ENCODE measurements around the gene ITGB1BP1. TPM values are rescaled to one million over a fixed set of nuclear protein-coding genes. Genes with fewer than 3 reads are reported as not detected.

ITGB1BP1 gene
- total RNA-seq, 2 experiments from 2014 or later: 171 to 180 TPM

DNA sequence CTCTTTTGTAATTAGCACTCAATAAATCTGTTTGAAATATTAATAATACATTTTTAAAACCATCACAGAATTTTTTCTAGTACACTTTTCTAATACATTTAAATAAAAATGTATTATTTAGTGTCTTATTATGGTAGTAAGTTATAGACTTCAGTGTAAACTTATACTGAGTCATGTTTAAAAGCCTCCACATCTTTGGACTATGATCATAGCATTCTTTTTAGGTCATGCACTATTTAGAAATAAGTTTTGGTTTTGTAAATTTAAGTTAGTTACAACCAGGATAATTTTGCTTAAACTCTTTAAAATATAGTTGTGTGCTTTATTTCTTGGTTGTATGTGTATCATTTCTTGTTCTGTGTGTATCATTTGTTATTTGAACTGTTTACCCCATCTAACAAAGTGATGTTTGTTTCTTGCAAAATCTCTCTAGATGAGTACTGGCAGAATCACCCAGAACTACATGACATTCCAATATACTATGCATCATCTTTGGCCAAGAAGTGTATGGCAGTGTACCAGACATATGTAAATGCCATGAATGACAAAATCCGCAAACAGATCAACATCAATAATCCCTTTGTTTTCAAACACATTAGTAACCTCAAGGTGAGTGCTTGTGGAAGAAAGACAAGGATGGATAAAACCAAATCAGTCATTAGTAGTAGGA is 16.9 kb upstream of the ITGB1BP1 start:
- Mint-ChIP-seq H3K36me3 (peaks cover 20% of the 10 kb centered on the region), H3K27ac (no peak overlapping the region), H3K27me3 (no peaks in the 10 kb centered on the region), H3K4me1 (peaks cover 3% of the 10 kb centered on the region), H3K4me3 (no peak overlapping the region), H3K9me3 (no peaks in the 10 kb centered on the region)
- no peak for DNase-seq

DNA sequence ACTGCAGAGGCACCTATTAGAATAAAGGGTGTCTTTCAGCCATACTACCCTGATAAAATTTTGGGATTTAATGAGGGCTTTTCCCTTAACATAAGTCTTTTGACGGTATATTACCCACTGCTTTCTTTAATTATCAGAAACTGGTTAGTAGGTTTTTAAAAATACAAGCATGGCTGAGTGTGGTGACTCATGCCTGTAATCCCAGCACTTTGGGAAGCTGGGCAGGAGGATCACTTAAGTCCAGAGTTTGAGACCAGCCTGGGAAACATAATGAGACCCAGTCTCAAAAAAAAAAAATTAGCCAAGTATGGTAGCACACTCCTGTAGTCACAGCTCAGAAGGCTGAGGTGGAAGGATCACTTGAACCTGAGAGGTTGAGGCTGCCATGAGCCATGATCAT is 16.2 kb upstream of the ITGB1BP1 start:
- Mint-ChIP-seq H3K36me3 (peaks cover 21% of the 10 kb centered on the region), H3K4me3 (no peak overlapping the region)

DNA sequence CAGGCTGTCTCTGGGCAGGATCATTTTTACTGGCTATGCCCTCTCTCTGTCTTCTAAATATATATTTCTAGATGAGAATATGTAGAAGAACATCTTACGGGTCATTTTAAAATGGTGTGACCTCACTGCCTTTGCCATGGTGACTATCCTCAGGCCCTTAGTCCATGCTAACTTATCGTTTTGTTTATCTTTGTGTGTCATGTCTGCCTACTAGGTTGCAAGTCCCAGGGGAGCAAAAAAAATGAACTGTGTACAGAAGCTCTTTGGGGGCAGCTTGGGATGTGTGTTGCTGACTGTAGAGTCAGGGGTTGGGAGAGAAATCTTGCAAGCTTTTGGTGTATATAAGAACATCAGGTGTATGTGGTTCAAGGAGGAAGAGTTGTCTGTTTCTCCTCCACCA is 11.2 kb upstream of the ITGB1BP1 start:
- Mint-ChIP-seq H3K27me3 (no peaks in the 10 kb centered on the region), H3K9me3 (no peaks in the 10 kb centered on the region), H3K4me3 (no peak overlapping the region), H3K4me1 (peaks cover 12% of the 10 kb centered on the region), H3K36me3 (peaks cover 37% of the 10 kb centered on the region), H3K27ac (no peak overlapping the region)
- DNase-seq: no peak

More for the DNA sequence above, 16.2 kb upstream of the ITGB1BP1 start:
- DNase-seq: no peak
- H3K27me3 Mint-ChIP-seq: no peaks in the 10 kb centered on the region
- no peak overlapping the region for H3K27ac Mint-ChIP-seq
- H3K9me3 Mint-ChIP-seq: no peaks in the 10 kb centered on the region
- no peaks in the 10 kb centered on the region for H3K4me1 Mint-ChIP-seq

DNA sequence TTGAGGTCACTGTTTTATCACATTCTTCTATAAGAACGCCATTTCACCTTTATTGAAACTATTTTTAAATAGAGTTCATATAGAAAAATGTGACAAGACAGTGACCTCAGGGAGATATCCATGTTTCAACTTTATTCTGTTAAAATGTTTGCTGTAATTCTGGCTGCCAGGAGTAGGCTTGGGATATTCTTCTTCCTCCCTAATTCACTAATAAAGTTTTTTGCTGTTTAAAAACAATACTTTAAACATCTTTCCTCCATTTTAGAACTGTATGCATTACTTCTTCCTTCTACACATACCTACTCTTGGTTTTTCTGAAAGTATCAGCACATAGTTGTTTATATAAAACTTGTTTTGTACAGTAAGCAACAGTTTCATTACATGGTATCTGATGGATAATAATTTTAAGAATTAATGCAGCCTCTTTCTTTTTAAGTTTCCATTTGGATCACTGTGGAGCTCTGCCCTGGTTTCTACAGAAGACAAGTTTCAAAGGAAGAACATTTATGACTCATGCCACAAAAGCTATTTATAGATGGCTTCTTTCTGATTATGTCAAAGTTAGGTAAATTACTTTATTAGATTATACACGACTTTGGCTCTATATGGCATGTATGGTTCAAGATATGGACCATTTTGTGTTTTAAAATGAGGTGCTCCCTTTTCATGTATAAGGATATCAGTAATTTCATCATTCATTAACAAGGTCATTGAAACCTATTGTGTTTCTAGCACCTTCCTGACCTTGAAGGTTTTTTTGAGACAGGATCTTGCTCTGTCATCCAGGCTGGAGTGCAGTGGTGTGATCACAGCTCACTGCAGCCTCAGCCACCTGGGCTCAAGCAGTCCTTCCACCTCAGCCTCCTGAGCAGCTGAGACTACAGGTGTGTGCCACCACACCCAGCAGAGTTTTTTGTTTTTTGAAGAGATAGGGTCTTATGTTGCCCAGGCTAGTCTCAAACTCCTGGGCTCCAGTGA is 7.3 kb upstream of the ITGB1BP1 start:
- Mint-ChIP-seq H3K4me3 (no peak overlapping the region), H3K27me3 (no peaks in the 10 kb centered on the region), H3K9me3 (no peaks in the 10 kb centered on the region), H3K27ac (peak overlapping the region; percentile 76), H3K4me1 (peaks cover 15% of the 10 kb centered on the region), H3K36me3 (peaks cover 31% of the 10 kb centered on the region)
- DNase-seq: no peak

DNA sequence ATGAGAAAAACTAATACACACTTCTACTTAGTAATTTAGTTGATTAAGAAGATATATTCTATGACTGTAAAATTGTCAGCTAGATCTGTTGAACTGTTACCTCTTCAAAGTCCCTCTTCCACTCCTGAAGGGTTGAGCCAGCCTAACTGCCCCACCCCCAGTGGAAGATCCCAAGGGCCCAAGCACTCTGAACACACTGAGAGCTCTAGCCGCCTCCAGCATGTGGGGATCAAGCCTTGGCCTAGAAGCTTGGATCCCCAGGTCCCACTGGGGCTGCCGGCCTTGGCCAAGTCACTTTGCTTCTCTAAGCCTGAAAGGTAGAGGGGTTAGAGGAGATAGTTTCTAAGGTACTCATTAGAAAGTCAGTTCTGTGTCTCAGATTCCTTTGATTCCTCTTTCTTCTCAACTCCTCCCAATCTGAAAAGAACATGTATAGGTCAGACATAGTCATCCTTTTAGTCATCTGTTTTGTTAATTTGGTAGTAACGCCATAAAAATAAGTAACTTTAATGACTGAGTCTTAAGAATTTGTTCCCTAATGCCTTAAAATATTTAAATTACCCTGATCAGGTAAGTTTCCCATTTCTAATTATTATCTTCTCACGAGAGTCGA is 5.7 kb upstream of the ITGB1BP1 start:
- no peak for DNase-seq
- Mint-ChIP-seq H3K4me3 (no peak overlapping the region), H3K27ac (no peak overlapping the region), H3K27me3 (no peaks in the 10 kb centered on the region), H3K36me3 (peaks cover 28% of the 10 kb centered on the region), H3K4me1 (peaks cover 15% of the 10 kb centered on the region), H3K9me3 (no peaks in the 10 kb centered on the region)

DNA sequence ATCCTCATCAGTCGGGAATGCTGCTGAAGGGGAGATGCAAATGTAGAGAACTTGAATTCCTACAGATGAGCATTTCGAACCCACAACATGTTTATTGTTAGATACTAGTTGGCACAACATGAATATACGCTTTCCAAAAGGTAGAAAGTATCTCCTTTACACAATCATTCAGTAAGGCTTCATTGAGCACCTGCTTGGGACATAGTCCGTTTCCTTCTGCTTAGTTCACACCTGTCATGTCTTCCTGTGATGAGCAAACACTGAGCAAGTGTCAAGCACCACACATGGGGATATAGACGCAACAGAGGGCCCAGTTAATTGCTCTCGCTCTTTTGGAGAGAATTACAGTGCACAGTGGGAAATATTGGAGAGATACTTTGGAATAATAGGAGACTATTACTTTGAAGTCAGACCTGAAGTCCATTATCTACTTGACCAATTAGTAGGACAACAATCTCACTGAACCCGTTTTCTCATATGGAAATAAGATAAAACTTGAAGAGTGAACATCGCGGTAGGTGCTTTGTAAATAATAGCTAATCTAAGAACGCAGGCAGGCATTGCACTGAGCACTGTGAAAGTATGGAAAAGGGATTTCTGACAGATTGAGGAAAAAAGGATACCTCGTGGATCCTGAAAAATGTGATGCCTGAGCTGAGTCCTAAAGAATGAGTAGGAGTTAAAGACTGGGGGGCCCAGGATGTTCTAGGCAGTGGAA is 1.3 kb upstream of the ITGB1BP1 start:
- Mint-ChIP-seq H3K9me3 (no peaks in the 10 kb centered on the region), H3K27me3 (no peaks in the 10 kb centered on the region), H3K4me1 (peaks cover 24% of the 10 kb centered on the region), H3K4me3 (no peak overlapping the region), H3K27ac (no peak overlapping the region), H3K36me3 (peaks cover 26% of the 10 kb centered on the region)
- no peak for DNase-seq

DNA sequence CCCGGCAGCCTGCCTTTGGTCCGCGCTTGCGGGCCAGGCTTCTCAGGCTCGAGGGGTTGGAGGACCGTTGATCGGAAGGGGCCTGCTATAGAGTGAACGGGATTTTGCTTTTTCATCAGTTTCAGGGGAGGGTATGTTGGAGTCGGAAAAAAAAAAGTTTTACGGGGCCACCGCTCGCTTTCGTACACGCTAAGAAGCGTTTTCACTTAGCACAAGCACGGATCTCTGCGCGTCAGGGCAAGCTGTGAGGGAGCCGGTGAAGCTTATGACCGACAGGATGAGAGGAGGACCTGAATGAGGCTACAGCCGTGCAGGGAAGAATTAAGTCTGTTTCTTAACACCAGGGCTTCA is 569 bp upstream of the ITGB1BP1 start:
- Mint-ChIP-seq H3K27ac (no peak overlapping the region), H3K27me3 (no peaks in the 10 kb centered on the region), H3K4me3 (no peak overlapping the region), H3K4me1 (peaks cover 30% of the 10 kb centered on the region), H3K36me3 (peaks cover 26% of the 10 kb centered on the region), H3K9me3 (no peaks in the 10 kb centered on the region)
- no peak for DNase-seq

DNA sequence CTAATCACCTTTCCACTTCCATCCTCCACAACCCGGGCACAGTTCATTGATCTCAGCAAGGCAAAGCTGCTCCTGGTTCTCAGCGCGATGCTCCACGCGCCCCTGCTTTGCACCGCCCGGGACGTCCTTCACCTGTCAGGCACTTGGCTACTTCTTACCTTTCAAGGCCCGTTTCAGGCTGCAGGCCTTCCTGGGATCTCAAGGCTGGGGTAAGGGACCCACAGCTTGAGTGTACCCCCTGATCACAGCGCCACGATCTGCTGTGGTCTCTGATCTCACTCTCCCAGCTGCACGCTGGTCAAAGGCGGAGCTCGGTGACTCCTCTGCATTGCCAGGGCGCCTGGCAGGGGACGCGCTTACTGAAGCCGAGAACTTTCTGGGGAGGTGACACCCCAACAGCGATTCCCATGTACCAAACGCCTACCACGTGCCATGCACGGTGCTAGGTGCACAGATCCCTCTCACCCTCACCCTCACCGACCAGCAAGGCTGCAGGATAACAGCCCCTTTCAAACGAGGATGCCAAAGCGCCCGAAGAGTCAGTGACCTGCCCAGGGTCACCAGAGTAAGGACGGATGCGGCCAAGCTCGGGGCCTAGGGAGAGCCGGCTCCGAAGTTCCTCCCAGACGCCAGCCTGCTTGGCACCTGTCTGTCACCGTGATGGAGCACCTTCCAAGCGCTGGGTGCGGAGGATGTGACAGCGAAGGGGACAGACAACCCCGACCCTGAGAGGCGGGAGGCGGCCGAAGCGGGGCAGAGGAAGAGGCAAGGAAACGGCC is 818 bp downstream of the ITGB1BP1 start:
- Mint-ChIP-seq H3K4me3 (no peak overlapping the region), H3K4me1 (peaks cover 33% of the 10 kb centered on the region), H3K27ac (peak overlapping the region; percentile 90), H3K9me3 (no peaks in the 10 kb centered on the region), H3K27me3 (no peaks in the 10 kb centered on the region), H3K36me3 (peaks cover 31% of the 10 kb centered on the region)
- peak; percentile 52 for DNase-seq

DNA sequence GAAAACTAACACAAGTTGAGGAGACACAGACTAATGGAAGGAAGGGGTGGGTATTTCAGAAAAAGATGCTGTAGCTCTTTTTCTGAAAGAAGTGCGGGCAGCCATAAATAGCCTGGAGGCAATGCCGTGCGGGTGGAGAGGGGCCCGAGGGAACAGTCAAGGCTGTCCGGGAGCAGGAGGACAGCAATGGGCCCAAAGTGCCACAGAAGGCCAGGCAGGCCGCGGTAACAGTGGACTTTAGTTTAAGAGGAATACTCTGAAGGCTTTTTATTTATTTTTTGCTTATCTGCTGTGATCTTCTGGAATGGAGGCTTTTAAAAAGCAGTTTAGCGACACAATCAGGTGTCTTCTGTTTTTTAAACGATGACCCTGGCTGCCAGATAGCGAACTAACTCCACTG is 2.8 kb downstream of the ITGB1BP1 start:
- DNase-seq: no peak
- H3K9me3 Mint-ChIP-seq: no peaks in the 10 kb centered on the region
- no peaks in the 10 kb centered on the region for H3K27me3 Mint-ChIP-seq
- peaks cover 38% of the 10 kb centered on the region for H3K4me1 Mint-ChIP-seq
- no peak overlapping the region for H3K4me3 Mint-ChIP-seq
- H3K36me3 Mint-ChIP-seq: peaks cover 38% of the 10 kb centered on the region
- H3K27ac Mint-ChIP-seq: no peak overlapping the region

DNA sequence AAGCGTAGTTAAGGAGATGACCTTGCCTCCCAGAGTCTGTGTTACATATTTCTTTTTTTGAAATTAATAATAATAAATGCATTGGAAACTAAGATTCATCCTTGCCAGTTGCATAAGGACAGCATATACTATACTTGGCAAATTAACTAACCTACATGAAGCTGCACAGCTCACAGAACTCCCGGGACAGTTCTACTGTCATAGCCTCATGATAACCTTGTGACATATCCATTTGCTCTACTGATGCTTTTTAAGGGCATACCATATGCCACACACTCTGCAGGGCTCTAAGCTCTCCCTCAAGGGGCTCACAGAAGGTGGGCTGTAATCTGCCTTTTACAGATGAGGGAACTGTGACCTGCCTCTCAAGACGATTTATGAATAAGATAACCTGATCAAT is 3.8 kb downstream of the ITGB1BP1 start:
- H3K4me3 Mint-ChIP-seq: no peak overlapping the region
- peaks cover 43% of the 10 kb centered on the region for H3K36me3 Mint-ChIP-seq
- DNase-seq: no peak
- H3K27ac Mint-ChIP-seq: no peak overlapping the region
- no peaks in the 10 kb centered on the region for H3K27me3 Mint-ChIP-seq
- peaks cover 38% of the 10 kb centered on the region for H3K4me1 Mint-ChIP-seq
- no peaks in the 10 kb centered on the region for H3K9me3 Mint-ChIP-seq

DNA sequence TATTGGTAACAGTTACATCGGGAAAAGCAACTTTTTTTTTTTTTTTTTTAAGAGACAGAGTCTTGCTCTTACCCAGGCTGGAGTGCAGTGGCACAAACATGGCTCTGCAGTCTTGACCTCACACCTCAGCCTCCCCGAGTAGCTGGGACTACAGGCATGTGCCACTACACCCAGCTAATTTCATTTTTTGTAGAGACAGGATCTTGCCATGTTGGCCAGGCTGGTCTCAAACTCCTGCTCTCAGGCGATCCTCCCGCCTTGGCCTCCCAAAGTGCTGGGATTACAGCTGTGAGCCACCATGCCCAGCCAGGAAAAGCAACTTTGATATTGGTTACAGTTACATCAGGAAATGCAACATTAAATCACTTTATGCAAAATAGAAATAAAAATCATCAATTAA is 4.6 kb downstream of the ITGB1BP1 start:
- H3K27ac Mint-ChIP-seq: no peak overlapping the region
- peaks cover 41% of the 10 kb centered on the region for H3K4me1 Mint-ChIP-seq

DNA sequence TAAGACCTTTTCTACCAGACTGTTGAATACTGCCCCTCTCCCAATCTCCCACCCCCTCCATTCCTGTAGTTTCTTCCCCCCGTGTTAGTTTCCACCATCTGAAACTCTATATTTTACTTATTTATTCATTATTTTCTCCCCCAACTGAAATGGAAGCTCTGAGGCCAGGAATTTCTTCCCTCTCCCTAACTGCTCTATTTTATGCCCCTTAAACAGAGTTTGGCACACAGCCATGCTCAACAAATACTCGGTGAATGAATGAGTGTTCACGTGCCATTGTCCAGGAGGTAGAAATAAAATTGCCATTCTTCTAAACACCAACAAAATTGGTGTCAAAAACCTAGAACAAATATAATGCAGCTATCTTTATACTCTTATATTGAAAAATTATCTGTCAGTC is 5.6 kb downstream of the ITGB1BP1 start:
- no peak overlapping the region for H3K27ac Mint-ChIP-seq
- peaks cover 45% of the 10 kb centered on the region for H3K36me3 Mint-ChIP-seq
- no peaks in the 10 kb centered on the region for H3K27me3 Mint-ChIP-seq
- DNase-seq: no peak
- no peak overlapping the region for H3K4me3 Mint-ChIP-seq
- H3K9me3 Mint-ChIP-seq: no peaks in the 10 kb centered on the region
- peaks cover 41% of the 10 kb centered on the region for H3K4me1 Mint-ChIP-seq

More for the DNA sequence above, 4.6 kb downstream of the ITGB1BP1 start:
- Mint-ChIP-seq H3K4me3 (no peak overlapping the region), H3K9me3 (no peaks in the 10 kb centered on the region), H3K27me3 (no peaks in the 10 kb centered on the region), H3K36me3 (peaks cover 45% of the 10 kb centered on the region)
- DNase-seq: no peak

DNA sequence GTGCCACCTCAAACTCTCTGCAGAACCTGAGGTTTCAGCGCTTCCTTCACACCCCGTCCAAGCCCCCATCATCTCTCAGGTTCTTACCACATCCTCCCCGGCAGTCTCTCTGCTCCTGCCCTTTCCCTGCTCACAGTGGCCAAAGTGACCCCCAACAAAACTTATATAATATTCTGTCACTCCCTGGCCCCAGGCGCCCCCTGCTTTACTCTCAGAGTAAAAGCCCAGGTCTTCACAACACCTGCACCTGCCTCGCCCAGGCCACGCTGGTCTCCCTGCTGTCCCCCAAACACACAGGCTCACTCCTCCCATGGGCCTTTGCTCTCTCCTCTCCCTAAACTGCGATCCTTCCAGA is 6.4 kb downstream of the ITGB1BP1 start:
- peaks cover 34% of the 10 kb centered on the region for H3K4me1 Mint-ChIP-seq
- no peaks in the 10 kb centered on the region for H3K9me3 Mint-ChIP-seq
- no peak for DNase-seq
- H3K4me3 Mint-ChIP-seq: no peak overlapping the region
- H3K36me3 Mint-ChIP-seq: peaks cover 39% of the 10 kb centered on the region
- no peaks in the 10 kb centered on the region for H3K27me3 Mint-ChIP-seq
- no peak overlapping the region for H3K27ac Mint-ChIP-seq

DNA sequence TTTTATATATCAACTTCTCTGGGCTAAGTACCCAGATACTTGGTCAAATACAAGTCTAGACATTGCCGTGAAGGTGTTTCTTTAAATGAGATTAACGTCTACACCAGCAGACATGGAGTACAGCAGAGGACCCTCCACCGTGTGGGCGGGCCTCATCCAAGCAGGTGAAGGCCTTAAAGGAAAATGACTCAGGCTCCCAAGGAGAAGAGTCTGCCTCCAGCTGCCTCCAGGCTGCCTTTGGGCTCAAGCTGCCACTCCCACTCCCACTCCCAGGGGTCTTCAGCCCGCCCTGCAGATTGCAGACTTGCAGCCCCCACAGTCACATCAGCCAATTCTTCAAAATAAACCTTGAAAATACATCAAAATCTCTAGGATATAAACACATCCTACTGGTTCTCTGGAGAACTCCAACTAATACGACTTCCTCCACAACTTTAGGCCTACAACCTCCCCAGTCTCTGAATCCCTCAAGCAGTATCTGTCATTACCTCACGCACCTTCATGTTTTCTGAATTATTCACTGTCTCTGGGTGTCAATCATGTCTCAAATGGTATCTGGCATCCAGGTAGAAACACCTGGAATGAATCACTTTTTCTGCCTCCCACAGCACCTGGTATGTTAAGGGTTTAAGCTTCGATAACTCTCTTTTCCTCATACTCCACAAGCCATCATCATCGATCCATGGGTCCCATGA is 6.9 kb downstream of the ITGB1BP1 start:
- DNase-seq: no peak
- peaks cover 30% of the 10 kb centered on the region for H3K4me1 Mint-ChIP-seq
- no peak overlapping the region for H3K4me3 Mint-ChIP-seq
- no peaks in the 10 kb centered on the region for H3K9me3 Mint-ChIP-seq
- no peak overlapping the region for H3K27ac Mint-ChIP-seq
- peaks cover 35% of the 10 kb centered on the region for H3K36me3 Mint-ChIP-seq
- H3K27me3 Mint-ChIP-seq: no peaks in the 10 kb centered on the region
